GM10847 (cell line): Measurements from ENCODE around the gene DYNC2LI1.

Experiments used
- POLR2A ChIP-seq: IDR thresholded peaks from 2 replicates; pipeline ENCODE4 v1.6.1; 2011; ENCODE audit not compliant: insufficient read length; ENCODE audit errors: extremely low read depth

Gene DYNC2LI1

DNA sequence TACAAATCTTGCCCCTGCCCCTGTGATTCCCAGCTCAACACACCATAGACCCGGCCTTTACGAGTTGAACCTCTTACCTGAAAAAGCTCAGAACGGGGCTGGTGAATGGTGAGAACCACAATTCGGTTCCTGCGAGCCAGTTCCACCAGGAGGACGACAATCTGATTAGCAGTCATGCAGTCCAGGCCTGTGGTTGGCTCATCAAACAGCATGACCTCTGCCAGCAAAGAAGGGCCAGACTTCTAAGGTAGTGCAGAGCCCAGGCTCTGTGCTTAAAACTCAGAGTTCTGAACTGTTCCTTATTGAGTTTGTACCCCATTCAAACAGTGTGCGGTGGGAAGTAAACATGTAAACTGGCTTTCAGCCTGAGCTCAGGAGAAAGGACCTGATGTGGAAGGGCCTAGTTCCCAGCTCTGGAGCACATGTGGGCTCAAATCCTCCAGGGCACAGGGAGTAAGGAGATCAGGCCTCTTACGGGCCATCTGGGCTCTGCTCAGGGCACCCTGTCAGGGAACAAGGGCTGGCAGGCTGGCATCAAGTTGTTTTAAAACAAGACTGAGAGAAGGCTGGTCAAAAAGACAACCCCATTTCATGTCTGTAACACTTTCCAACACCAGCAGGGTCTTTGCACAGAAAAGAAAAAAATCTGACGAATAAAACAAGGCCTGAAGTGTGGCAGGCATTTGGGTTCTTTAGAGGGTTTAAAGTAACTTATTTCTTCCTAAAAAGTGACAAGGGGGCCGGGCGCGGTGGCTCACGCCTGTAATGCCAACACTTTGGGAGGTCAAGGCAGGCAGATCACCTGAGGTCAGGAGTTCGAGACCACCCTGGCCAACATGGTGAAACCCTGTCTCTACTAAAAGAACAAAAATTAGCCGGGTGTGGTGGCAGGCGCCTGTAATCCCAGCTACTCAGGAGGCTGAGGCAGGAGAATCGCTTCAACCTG lies 52.7 kb downstream of the DYNC2LI1 start:
- TF ChIP-seq POLR2A: no peak

DNA sequence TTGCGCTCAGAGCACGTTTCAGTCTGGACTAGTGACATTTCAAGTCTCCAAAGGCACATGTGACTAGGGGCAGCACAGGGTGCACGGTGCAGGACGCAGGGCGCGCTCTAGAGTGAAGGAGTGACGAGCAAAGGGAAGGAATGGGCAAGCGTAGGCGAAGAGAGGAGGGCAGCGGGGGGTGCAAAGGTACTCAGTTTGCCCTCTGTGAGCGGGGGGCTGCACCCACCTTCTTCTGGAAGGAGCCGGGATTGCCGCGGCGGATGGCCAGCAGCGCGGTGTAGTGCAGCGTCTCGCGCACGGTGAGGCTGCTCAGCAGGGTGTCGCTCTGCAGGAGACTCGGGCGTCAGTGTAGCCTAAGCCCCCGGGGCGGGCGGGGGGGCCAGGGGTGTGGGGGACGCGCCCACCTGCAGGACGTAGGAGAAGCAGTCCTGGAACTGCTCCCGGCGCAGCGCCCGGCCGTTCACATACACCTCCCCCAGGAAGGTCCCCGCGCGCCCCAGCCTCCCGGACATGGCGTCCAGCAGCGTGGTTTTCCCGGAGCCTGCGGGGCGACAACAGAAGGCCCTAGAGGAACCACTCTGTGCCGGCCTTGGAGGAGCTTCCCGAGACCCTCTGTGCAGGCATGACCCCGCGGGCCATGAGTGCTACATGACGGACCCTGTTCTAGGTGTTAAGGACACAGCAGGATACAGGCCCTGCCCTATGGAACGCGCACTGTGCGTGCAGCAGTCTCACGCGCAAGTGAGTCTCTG lies 57.9 kb downstream of the DYNC2LI1 start:
- no peak for TF ChIP-seq POLR2A

DNA sequence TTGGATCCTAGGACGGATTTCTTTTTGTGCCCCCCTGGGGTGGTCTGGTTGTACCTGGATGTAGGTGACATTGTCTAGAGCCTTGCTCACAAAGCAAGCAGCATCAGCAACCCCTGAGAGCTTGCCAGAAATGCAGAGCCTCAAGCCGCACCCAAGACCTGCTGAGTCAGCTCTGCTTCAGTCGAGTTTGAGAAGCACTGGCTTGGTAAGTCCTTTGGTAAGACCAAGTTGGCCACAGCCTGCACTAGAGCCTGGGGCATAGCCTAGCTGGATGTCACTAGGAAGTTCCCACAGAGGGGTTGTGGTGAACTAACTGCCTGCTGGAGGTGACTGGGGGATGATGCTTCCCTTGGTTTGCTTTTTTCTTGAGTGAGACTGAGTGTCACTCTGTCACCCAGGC lies 58.6 kb downstream of the DYNC2LI1 start:
- no peak for TF ChIP-seq POLR2A

DNA sequence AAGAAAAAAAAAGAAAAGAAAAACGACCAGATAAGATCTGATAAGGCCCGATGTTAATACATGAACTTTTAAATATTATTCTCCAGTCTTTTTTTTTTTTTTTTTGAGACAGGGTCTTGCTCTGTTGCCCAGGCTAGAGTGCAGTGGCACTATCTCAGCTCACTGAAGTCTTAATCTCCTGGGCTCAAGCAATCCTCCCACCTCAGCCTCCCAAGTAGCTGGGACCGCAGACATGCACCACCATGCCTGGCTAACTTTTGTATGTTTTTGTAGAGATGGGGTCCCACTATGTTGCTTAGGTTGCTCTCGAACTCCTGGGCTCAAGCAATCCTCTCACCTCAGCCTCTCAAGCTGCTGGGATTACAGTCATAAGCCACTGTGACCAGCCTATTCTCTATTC lies 63.2 kb downstream of the DYNC2LI1 start:
- TF ChIP-seq POLR2A: no peak

DNA sequence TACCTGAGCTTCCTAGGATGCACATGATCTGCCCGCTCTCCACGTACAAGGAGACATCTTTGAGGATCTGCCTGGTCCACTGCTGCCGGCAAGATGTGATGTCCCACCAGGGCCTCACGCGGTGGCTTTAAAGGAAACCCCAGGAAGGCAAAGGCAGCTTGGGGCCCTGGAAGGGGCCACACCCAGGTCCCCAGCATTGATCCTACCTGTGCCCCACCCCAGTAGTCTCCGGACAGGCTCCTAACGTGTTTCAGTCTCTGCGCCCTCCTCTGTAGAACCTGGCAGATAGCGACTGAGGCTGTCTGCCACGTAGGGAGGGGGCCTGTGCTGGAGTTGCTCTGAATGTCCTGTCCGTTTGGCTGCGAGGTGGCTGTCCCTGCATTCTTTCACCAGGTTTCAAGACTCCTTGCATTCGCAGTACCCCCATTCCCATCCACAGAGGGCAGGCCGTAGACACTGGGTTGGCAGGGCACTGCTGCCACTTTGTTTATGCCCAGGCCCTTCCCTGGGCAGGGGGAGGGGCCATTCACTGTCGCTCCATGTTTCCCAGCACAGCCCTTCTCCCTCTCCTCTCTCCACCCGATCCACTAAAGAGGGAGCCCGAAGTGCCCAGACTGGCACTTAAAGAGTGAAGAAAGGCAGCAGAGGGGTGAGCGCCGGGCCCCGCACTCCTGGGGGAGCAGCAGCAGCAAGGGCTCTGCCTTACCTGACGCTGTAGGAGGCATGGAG lies 64.2 kb downstream of the DYNC2LI1 start:
- TF ChIP-seq POLR2A: no peak

DNA sequence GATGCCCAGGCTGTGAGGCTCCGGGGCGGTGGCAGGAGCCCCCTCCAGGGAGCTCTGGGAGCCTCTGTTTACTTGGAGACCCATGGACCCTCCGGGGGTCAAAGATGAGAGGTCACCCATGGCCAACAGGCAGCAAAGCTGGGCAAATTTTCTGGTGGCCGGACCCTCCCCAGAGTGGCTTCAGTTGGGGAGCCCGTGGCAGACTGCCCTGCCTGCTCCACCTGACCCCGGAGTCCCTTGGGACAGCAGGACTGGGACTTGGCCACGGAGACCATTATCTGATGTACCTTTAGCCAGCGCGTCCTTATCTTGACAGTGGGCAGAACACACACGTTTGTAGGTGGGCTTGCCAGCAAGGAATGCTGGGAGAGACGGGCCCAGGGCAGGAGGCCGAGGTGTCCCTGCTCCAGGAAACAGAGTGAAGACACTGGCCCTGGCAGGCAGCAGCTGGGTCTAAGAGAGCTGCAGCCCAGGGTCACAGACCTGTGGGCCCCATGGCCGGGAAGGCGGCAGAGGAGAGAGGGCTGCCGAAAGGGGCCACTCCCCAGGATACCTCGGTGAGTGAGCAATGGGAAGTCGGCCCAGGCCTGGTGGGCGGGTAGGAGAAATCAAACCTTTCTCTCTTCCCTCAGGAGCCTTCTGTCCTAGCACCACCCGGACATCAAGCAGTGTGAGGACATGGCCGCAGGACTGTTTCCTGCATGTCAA lies 64.9 kb downstream of the DYNC2LI1 start, which contains the start of the genes ABCG5 and ABCG8:
Gene ABCG5, minus strand, starts transcription at position 280 of the 708 bp plus-strand sequence. Its CDS starts 160 bp downstream, at position 120.
Gene ABCG8, plus strand, starts transcription at position 412 of the 708 bp plus-strand sequence. Its CDS starts 83 bp downstream, at position 495.
- TF ChIP-seq POLR2A: no peak

DNA sequence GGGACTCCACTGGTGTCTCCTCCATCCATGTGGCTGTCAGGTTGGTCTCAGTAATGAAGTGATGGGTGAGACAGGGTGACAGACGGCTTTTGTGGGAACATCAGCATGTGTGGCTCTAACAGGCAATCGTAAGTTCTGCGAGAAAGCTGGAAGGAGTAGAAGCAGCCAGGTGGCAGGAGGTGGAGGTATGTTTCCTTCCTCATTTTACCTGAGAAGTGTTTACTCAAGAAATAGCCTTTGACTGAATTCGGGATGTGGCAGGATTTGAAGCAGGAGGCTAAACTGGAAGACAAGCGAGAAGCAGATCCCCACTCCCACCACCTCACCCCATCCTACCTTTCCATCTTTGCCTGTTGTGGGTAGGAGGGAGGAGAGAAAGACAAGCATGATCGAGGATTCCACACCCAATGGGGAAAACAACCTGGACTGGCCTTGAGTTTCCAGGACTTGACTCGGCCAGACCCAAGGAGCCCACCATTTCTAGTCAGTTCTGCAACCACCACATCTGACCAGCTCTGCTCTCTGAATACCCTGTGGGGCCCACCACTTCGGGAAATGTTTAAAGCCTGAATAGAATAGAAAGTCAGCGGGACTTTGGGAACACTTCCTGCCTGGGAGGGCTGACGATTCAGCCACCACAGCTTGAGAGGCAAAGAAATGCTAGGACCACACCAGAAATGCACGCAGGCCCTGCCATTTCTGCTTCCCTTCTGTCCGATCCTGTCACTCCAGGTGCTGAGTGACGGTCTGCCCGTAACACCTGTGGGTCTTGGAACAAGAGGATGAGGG lies 66.1 kb downstream of the DYNC2LI1 start:
- TF ChIP-seq POLR2A: no peak

DNA sequence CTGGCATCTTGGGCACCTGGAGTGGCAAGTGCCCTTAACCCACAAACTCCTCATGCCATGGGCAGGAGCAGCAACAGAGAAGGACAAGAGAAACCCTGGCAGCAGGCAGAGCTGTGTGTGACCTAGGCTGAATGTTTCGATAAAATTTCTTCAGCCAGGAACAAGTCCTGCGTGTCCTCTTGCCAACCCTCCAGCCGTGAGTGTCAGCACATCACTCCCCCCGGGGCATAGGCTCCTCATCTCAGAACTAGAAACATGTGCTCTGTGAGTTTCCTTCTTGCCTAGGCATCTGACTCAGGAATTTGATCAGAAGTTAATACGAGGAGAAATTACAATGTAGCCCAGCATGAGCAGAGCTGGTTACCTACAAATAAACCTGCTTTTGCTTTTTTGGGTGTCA lies 67.1 kb downstream of the DYNC2LI1 start:
- no peak for TF ChIP-seq POLR2A

DNA sequence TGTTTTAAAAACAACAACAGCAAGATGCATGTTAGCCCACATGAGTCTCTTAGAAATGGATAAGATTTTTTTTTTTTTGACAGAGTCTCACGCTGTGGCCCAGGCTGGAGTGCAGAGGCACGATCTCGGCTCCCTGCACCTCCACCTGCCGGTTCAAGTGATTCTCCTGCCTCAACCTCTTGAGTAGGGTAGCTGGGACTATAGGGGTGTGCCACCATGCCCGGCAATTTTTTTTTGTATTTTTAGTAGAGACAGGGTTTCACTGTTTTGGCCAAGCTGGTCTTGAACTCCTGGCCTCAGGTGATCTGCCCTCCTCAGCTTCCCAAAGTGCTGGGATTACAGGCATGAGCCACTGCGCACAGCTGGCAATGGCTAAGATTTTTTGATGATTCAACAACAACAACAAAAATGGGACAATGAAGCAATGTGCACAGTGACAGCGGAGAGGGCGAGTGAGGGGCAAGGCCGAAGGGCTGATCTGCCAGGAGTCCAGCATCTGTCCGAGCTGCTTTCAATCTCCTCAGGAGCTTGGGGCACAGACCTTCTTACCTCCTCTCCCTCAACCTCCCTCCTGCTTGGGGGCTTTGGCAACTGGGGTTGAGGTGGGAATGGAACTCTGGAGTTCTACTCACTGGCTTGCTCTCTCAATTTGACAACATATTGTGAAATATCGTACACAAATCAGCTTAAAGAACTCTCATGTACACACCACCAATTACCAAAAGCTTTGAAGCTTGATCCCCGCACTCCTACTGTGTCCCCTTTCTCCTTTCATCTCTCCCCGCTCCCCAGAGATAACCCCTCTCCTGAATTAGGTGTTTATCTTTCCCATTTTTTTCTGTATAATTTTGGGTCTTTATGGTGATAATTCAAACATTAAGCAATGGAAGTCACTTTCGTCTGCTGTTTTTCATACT lies 68.4 kb downstream of the DYNC2LI1 start:
- TF ChIP-seq POLR2A: no peak

DNA sequence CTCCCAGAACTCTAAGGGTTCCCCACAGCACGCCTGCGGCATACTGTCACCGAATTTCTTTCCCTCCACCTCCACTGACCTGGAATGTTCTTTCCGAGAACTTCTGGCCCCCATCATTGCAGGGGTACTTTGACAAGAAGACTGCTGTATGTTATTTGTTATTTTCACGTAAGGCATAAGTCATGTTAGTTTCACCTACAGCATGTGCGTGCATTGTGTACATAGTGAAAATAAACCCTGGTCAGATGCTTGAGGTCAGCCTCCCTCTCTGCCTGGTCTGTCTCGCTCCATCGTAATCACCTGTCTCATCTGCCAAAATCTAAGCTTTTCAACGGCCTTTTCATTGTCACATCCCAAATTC lies 69.0 kb downstream of the DYNC2LI1 start:
- TF ChIP-seq POLR2A: no peak

DNA sequence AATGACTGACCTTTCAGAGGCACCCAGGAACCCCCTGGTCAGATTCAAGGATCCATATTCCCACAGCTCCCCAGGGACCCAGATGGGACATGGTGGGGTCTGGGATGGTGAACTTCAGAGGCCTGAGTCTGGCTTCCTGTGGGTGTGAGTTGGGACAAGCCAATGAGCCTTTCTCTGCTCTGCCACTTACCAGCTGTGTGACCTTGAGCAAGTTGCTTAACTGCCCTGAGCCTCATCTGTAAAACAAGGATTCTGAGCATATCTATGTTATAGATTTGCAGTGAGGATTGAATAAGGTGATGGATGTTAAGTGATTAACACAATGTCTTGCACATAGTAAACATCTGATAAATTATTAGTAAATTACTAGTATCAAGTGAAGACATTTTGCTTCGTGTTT lies 71.3 kb downstream of the DYNC2LI1 start:
- no peak for TF ChIP-seq POLR2A

DNA sequence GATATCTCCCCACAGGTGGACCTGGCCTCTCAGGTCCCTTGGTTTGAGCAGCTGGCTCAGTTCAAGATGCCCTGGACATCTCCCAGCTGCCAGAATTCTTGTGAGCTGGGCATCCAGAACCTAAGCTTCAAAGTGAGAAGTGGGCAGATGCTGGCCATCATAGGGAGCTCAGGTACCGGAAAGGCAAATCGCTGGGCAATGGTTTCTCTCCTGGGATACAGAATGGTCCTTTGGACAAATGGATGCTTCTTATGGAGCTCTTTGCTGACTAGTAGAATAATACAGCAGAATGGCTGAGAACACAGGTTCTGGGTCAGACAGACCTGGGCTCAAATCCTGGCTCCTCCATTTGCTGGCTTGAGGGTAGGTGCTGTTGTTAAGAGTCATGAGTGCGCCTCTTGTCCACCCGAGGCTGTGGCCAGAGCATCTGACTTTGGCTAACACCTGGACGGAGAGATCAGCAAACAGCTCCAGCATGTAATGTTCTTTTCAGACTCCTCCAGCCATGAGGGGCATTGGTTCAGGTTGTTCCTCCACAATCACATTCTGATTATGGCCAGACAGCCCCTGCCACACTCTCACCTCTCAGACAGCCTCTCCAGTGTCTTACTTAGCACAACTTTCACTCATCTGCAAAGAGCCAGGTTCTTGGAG lies 72.4 kb downstream of the DYNC2LI1 start:
- TF ChIP-seq POLR2A: no peak

DNA sequence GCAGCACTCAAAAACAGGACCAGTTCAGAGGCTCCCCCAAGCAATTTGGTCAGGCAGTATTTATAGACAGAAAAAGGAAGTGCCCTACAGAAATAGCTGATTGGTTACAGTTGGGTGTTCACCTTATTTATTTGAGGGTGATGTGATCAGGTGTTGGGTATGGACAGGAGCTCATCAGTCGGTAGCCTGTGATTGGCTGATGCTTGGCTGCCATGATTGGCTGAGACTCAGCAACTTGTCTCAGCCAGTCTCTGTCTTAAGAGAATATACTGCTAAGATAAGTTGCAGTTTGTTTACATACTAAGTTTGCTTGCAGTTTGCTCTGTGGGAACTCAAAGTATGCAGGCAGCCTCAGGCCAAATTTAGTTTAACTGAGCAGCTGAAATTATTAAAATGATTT lies 74.4 kb downstream of the DYNC2LI1 start:
- no peak for TF ChIP-seq POLR2A
